ENCODE measurements around the gene POMT2.
"Not testable (repeated sequence)": the region's sequence is repeated elsewhere in the genome, so short reads cannot be mapped to it uniquely, and the experiment has no call there.

Gene POMT2

DNA sequence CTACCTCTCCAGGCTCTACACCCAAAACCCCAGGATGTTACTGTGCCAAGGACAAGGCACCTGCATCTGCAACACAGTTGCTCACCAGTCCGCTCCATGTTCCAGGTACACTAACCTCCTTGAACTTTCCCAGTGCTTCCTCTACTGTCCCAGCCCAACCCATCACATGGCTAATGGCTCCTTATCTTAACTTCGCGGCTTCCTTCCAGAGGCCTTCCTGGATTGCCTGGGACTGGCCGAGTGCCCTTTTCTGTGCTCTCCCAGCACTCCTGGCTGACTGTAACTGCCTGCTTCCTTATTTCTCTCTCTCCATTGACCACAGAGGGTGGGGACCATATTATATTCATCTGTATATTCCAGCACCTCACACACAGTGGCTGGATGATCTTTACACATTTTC is 20.9 kb downstream of the POMT2 start:
- no peak for DNase-seq

- no peak for DNase-seq
Observed at GRCh38 chr14:77296906-77297305, 23.8 kb downstream of the POMT2 start.

- DNase-seq = no peak
Observed at GRCh38 chr14:77296155-77296554, 24.5 kb downstream of the POMT2 start.

DNA sequence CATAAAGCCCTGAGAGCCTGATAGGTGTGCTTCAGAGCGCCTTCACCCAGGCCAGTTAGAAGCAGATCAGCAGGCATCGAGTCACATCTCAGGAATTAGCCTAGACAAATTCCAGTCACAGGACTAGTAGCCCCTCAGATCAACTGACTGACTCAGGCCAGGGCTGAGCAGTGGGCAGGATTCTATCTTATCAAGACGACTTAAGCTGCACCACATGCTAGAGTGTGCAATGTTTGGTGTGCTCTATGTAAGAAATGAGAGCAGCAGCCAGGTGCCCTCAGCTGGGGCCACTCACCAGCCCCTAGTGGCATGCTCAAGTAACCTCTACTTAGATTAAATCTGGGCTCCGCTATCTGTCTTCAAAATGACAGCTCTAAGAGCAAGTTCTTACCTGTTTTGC is 30.0 kb downstream of the POMT2 start:
- no peak for DNase-seq

GRCh38 chr14:77286576-77286975 is 34.1 kb downstream of the POMT2 start:
- peak; percentile 71 for DNase-seq

DNA sequence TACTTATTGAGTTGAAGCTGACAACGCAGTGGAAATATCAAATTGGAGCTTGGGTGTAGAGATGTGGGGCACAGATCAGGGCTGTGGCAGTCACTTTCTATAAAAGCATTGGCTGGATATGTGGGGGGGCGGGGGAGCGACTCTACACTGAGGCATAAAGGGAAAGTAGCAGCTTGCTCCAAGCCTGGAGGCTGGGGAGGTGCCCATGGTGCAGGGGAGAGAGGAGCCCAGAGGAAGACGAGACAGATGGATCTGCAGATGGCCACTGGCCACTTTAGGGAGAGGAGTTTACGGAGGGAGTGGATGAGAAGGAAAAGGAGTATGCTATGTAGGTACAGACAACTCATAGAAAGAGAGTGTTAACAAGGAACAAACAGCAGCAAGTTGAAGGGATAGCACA is 36.2 kb downstream of the POMT2 start:
- DNase-seq = no peak

DNA sequence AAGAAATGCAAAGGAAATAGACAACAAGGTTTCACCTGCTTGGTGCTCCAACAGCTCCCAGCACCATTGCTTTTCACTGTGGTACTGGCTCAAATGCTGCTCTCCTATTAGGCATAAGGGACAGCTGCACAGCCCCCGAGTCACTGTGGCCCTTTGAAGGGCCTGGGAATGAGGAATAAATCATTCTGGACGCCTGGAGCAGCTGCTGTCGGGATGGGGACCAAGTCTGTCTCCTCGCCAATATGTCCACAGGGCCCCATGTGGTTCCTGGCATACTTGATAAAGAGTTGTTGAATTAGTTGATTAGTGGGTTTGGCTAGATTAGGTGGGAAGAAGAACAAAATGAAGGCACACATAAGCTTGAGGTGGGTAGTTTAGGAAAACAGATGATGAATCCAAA is 36.6 kb downstream of the POMT2 start:
- no peak for DNase-seq

DNA sequence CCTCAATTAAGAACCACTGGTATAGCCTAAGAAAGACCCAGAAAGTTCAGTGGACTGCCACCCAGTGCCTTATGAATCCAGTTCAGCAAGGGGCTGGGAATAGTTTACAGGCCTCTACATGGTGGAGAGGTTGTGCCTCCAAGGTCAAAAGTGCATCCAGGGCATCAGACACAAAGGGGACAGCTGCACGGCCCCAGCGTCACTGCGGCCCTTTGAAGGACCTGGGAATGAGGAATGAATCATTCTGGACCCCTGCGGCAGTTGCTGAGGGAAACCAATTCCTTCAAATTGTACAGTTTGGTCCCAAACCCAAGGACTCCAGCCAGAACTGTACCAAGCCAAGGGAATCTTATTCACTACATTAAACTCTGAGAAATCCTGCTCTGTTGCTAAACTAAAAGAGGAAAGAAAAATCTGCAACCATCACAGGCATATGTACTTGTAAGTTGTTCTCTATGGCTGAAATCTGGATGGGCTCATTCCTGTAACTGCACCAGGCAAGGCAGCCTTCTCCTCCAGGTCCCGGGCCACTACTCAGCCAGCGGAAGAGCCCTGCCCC is 38.8 kb downstream of the POMT2 start:
- DNase-seq = no peak

DNA sequence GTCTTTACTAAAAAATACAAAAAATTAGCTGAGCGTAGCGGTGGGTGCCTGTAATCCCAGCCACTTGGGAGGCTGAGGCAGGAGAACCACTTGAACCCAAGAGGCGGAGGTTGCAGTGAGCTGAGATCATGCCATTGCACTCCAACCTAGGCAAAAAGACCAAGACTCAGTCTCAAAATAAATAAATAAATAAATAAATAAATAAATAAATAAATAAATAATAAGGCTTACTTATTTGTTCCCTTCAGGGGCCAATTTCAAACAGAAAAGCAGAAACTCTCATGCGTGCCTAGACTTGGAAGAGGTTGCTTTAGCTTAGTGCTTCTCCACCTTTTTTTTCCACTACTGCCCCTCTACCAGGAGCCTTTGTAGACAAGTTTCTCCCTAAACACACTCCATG is 39.8 kb downstream of the POMT2 start:
- not testable (repeated sequence) for DNase-seq

GRCh38 chr14:77279719-77280118 is 41.0 kb downstream of the POMT2 start:
- DNase-seq = no peak

DNA sequence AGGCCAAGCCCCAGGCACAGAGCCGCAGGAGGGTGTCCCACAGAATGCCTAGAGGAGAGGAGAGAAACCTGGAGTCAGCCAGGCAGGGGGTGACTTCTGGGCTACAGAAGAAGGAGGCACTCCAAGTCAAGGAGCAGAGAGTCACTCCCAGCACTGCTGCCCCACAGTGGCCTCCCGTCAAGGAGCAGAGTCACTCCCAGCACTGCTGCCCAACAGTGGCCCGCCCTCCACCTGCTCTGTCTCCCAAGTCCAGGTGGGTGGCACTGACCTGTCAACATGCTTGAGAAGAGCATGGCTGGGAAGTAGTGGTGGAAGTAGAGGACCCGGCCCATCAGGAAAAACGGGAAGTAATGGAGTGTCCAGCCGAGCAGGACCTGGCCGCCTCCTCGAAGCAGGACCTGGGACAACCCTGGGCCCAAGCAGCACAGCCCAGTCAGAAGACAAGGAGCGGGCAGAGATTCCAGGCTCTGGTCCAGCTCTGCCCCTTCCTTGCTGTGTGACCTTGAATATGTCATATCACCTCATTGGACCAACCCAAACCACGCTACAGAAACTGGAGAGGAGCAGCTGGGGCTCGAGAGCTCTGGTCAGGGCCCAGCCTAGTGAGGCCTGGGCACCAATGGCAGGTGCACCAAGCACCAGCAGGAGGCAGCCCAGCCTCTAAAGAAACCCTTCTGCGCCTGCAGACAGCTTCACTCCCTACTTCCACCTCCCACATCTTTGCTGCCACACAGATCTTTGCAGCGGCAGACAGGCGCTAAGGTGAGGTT is 42.0 kb downstream of the POMT2 start:
- DNase-seq = no peak

DNA sequence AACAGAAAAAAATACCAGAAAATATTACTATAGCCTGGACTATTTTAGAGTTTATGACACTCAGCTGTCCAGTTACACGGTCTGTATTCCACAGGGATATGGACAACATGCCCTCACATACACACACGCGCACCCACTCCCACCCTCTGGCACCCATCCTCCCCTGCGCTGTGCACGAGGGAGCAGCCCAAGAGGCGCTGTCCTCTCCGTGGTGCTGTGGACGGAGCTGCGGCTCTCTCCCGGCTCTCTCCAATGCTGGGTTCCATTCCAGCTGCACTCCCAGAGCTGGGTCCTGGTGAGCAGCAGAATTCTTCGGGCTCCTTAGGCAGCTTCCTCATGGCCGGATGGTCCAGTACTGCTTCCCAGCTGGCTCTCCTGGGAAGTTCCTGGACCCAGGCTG is 43.7 kb downstream of the POMT2 start:
- no peak for DNase-seq

- no peak for DNase-seq
Observed at GRCh38 chr14:77276295-77276935, 44.3 kb downstream of the POMT2 start.

- no peak for DNase-seq
Observed at GRCh38 chr14:77275601-77276017, 45.1 kb downstream of the POMT2 start.

DNA sequence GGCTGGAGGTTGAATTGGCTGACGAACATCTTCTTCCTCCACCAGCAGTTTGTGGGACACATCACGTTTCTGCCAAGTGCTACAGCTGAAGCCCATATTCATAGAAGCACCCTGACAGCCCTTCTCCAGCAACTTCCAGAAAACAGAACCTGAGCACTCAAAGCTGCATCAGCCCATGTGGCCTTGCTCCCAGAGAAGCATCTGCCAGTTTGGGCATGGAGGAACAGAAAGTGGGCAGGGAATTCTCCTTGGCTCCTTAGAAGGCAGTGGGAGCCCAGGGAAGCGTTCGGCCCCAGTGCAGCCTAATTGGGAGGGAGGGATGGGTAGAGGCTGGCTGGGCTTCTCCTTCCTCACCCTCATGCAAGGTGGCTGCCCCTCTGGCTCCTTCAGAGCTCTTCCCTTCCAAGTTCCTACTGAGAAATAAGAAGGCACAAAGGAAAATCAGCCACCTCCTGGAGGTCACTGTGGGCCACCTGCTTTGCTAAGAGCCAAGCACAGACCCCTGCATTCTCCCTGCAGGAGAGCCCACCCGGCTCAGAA is 45.6 kb downstream of the POMT2 start:
- DNase-seq = no peak

- no peak for DNase-seq
Observed at GRCh38 chr14:77273796-77274195, 46.9 kb downstream of the POMT2 start.

GRCh38 chr14:77272261-77272660 is 48.4 kb downstream of the POMT2 start:
- no peak for DNase-seq

DNA sequence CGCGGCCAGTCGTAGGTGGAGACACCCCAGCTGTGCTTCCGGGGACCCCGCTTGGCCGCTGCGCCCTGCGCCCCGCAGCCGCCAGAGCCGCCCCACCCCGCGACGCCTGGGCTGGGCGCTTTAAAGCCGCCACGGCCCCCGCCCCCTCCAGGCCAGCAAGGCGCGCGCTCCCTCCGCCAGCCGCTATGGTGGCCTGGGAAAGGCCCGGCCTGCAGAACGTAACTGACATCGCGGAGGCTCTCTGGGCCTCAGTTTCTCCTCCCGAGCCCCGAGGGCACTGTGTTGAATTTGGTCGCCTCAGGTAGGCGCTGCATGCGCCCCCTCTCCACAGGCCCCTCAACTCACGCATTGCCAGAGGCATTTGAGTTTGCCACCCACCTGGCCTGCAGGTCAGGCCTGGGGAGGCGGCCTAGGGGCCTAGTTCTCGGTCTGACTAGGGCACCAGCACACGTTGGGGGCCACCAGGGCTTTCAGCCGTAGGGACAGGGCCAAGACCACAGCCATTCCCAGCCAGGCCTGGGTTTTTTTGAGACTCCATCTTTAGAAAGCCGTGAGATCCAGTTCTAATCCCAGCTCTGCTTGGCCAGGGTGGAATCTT is 49.5 kb downstream of the POMT2 start, which contains the start of gene NGB:
Gene NGB (minus strand): TSS at position 94 of the 598 bp plus-strand sequence. CDS start 269 bp downstream, outside the sequence.
- DNase-seq = no peak

DNA sequence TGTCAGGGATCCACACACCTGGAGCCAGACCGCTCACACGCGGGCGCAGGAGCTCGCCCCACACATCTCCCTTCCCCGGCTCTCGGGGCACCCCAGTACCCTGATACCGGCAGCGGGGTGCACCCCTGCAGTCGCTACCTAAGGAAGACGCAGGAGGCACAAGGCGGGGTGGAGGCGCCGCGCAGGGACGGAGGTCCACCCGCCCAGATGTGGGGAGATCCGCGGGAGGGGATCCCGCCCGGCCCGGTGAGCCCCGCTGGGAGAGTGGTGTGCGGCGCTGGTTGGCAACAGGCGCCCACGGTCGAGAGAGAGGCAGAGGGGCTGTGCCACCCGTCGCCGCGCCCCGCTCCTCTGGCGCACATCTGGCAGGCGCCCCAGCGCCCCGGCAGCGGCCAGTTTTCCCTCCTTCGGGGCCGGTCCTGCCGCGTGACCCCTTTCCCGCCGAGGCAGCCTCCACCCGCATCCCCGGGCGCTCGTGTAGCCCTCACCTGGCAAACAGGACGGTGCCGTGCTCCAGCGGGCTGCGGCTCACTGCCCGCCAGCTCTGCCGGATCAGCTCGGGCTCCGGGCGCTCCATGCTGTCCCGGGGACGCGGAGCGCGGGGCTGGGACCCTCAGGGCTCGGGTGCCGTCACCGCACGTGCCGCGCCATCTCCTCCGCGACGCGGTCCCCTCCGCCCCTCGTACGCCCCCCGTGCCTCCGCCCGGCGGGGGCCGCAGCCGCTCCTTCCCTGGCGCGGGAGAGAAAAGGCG is 50.1 kb downstream of the POMT2 start:
- no peak for DNase-seq

GRCh38 chr14:77268989-77269600 is 51.6 kb downstream of the POMT2 start:
- no peak for DNase-seq

DNA sequence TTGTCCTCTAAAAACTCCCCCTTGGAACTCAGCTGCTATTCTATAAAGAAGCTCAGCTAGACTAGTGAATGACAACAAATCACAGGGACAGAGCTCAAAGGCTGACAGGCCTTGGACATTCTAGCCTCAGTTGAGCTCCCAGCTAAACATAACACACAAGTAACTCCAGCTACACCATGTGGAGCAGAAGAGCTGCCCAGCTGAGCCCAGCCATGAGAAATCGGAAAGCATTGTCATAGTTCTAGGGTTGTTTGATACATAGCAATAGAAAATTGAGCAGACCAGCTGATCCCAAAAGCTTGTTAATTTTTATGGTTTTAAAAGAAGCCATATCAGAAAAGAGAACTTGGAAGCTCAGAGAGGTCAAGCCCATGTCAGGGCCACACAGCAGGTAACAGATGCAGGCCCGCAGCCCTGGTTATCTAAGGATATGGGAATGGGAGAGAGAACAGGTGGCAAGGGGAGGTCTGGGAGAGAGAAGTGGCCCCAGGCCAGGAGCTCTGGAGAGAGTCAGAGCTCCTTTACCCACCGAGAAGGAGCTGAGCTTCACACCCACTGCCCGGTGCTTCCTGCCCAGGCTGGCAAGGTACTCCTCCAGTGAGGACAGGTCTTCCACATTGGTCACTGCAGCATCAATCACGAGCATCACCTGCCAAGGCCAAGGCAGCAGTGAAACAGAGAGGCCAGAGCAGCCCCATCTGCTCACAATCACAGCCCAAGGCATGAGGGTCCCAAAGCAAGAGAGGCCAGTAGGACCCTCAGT is 52.6 kb downstream of the POMT2 start:
- DNase-seq = no peak

DNA sequence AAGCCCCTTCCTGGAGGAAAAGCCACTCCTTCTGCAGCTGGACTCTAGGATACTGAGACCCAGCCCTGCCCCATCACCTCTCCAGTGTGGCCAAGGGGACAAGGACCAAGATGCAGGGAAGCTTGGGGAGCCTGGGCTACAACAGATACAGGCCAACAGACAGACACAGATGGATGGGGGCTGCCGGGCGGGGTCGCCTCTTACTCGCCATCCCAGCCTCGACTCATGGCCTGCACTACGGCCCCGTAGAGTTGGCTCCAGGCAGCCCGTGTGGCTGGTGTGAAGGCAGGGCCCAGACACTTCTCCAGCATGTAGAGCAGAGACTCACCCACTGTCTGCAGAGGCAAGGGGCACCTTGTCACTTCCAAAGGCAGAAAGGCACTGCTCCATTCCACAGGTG is 54.3 kb downstream of the POMT2 start:
- no peak for DNase-seq

All from inflammatory macrophage treated with lipopolysaccharide for 4 hours (primary cell).